ENCODE data around the gene IGSF5. TPM values are rescaled to one million over a fixed set of nuclear protein-coding genes. Genes with fewer than 3 reads are reported as not detected.

The IGSF5 gene
- total and polyA plus RNA-seq, 10 of the 15 experiments (the other 5 are each of a cell fraction or from before 2014, with no cell fraction given), result not detected

Other genes starting within 250 kb of the IGSF5 start
- gene B3GALT5, start 132.2 kb upstream of the IGSF5 start, total RNA-seq (2014; rRNA removed), result not detected in 2 replicates
- gene B3GALT5, start 132.2 kb upstream of the IGSF5 start, total RNA-seq (2014; rRNA removed; fragmentation: Illumina TruSeq; extraction: Trizol), result not detected in 2 replicates
- 0.03 and 0.08 TPM in 2 replicates for gene B3GALT5, start 132.2 kb upstream of the IGSF5 start, total RNA-seq (2021)
- gene B3GALT5, start 132.2 kb upstream of the IGSF5 start, polyA plus RNA-seq (2011; rRNA removed), result 0.04 TPM in 1 of 2 replicates, not detected in the other
- not detected in 2 replicates for gene B3GALT5, start 132.2 kb upstream of the IGSF5 start, polyA plus RNA-seq (2014; fragmentation: Illumina TruSeq; extraction: Trizol)
- gene B3GALT5, start 132.2 kb upstream of the IGSF5 start, polyA plus RNA-seq (2014; fragmentation: Nextera tagmentation; extraction: Ambion mirVana), result not detected
- not detected in 2 replicates for gene B3GALT5, start 132.2 kb upstream of the IGSF5 start, polyA plus RNA-seq (2014; rRNA removed)
- gene B3GALT5, start 132.2 kb upstream of the IGSF5 start, polyA plus RNA-seq (2016; fragmentation: Nextera tagmentation; extraction: Ambion mirVana), result not detected
- gene PCP4, start 122.3 kb downstream of the IGSF5 start, total RNA-seq (2014; rRNA removed), result not detected in 2 replicates
- gene PCP4, start 122.3 kb downstream of the IGSF5 start, total RNA-seq (2014; rRNA removed; fragmentation: Illumina TruSeq; extraction: Trizol), result not detected in 2 replicates
- gene PCP4, start 122.3 kb downstream of the IGSF5 start, total RNA-seq (2021), result not detected in 2 replicates
- gene PCP4, start 122.3 kb downstream of the IGSF5 start, polyA plus RNA-seq (2011; rRNA removed), result not detected in 2 replicates
- gene PCP4, start 122.3 kb downstream of the IGSF5 start, polyA plus RNA-seq (2014; fragmentation: Illumina TruSeq; extraction: Trizol), result not detected in 2 replicates
- not detected for gene PCP4, start 122.3 kb downstream of the IGSF5 start, polyA plus RNA-seq (2014; fragmentation: Nextera tagmentation; extraction: Ambion mirVana)
- not detected in 2 replicates for gene PCP4, start 122.3 kb downstream of the IGSF5 start, polyA plus RNA-seq (2014; rRNA removed)
- not detected for gene PCP4, start 122.3 kb downstream of the IGSF5 start, polyA plus RNA-seq (2016; fragmentation: Nextera tagmentation; extraction: Ambion mirVana)

Measured in GM12878 (cell line).